NK-92 treated with Interleukin-12 subunit alpha and Interleukin-12 subunit beta, amount 100 ng/mL, for 24 hours (cell line): Measurements from ENCODE around the gene ATP11A.

Experiments used
- DNase-seq: peaks from one replicate; lab custom pipeline; 2025; lab: John Stamatoyannopoulos, UW

Gene ATP11A

DNA sequence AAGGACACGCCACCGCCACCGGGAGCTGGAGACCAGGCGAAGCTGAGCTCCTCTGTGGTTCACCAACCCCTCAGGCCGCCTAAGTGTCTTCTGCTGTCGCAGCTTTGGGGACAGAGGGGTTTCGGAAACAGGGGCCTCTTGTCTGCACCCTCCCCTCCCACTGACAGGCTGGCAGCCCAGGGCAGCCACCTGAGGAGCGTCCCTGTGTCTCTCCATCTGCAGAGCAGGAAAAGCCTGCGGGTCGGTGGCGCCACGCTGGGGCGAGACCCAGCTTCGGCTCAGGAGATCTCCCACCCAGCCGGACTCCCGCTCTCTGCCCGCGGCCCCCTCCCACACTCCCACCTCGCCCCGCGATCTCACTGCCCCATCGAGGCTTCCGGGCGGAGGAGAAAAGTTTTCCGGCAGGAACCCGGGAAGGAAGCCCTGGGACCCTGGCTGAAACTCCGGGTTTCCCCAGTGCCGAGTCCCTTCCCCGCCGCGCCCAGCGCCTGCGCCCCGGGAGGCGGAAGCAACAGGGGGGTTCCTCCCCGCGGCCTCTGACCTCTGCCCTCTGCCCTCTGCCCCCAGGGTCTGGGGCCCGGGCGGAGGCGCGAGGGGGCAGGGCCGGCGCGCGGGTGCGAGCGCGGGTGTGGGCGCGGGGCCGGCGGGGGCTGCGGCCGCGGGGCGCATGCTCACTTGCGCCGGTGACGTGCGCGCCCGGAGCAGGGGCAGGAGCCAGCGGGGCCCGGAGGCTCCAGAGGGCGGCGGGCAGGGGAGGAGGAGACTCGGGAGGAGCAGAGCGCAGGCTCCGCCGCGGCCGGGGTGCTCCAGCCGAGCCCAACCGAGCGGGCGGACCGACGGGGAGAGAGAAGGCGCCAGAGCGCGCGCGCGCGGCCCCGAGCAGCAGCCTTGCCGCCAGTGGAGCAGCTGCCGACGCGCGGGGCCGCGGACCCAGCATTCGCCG, at the start of gene ATP11A:
TSS of gene ATP11A (plus strand) at position 736 of the 943 bp plus-strand sequence. CDS start 379 bp downstream, outside the sequence.
- peak; percentile 95 for DNase-seq

DNA sequence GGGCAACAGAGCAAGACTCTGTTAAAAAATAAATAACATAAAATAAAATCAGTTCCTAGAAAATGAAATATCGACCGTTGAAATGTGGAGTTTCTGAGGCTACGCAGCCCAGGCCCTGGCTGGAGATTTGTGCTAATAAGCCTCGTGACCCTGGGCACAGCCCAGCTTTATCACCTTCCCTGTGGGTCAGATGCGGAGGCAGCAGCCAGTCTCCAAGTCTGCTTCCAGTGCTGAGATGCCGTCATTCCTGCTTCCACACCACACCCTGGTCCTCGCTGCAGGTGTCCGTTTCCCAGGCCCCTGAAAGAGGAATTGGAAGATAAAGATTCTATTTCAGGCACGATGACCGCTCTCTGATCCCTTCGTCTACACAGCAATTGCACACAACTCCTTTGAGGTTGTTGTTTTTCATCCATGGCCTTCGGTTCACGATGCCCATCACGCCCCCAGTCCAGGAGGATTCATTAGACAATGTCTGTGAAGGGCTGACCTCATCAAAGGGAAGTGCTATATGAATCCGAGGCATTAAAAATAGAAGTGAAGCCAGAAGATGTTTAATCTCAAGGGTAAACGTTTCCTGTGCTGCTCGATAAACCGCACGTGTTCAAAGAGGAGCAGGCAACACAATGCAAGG, 48.3 kb upstream of the ATP11A start:
- DNase-seq = no peak

- no peak for DNase-seq
Measured at GRCh38 chr13:112642090-112642460, 47.8 kb upstream of the ATP11A start.

DNA sequence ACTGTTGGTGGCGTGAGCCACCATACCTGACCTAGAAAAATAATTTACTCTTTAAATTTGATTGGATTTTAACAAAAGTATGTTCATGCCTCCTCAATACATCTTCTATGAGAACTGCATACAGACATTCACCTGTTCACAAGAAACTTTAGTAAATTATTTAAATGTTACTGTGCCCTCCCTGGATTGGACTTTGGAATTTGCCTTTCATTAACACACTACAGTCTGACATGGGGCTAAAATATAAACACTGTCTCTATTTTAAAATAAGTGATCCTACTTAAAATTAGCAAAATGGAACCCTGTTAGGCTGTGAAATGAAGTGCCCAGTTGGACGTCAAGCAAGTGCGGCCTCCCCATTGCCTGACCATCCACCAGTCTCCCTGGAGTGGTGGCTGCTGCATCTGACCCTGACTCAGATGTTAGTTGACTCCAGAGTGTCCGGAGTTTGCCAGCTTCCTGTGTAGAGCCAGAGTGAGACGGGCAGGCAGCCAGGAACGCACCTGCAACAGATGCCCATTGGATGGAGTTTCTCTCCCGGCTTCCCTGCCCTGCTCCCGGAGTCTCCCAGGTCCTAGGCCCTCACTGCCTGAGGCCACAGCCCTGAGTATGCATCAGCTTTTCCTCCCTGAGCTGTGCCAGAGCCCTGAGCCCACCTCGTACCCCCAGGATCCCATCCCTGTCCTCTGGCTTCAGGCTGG, 45.9 kb upstream of the ATP11A start:
- DNase-seq = no peak

DNA sequence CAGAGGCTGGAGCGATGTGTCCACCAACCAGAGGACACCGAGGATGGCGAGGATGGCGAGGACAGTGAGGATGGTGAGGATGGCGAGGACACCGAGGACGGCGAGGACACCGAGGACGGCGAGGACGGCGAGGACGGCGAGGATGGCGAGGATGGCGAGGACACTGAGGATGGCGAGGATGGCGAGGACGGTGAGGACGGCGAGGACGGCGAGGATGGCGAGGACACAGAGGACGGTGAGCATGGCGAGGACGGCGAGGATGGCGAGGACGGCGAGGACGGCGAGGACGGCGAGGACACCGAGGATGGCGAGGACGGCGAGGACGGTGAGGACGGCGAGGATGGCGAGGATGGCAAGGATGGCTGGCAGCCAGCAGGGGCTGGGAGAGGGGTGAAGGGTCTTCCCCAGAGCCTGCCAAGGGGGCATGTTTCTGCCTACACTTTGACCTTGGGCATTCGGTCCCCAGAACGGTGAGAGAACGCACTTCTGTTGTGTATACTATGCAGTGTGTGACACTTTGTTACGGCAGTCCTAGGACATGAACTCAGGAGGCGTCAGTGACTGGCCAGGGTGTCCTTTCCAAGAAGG, 44.4 kb upstream of the ATP11A start:
- no peak for DNase-seq

- no peak for DNase-seq
Measured at GRCh38 chr13:112647256-112647655, 42.6 kb upstream of the ATP11A start.

DNA sequence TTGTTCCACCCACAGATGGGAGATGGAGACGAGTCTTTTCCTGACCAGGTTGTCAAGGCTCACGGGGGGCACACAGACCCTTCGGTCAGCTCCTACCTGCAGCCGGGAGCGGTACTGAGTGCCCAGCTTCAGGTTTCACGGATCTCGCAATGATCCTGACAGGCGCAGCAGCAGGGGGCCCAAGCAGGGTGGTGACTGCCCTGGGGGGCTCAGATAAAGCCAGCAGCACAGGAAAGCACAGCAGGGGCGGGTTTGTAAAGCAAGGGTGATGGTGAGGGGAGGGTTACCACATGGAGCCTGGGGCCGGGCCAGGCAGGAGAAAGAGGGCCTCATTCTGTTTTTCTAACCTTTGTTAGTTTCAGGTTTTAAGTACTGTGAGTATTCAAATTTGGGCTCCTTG, 41.7 kb upstream of the ATP11A start:
- no peak for DNase-seq

- no peak for DNase-seq
Measured at GRCh38 chr13:112648966-112649690, 40.7 kb upstream of the ATP11A start.

DNA sequence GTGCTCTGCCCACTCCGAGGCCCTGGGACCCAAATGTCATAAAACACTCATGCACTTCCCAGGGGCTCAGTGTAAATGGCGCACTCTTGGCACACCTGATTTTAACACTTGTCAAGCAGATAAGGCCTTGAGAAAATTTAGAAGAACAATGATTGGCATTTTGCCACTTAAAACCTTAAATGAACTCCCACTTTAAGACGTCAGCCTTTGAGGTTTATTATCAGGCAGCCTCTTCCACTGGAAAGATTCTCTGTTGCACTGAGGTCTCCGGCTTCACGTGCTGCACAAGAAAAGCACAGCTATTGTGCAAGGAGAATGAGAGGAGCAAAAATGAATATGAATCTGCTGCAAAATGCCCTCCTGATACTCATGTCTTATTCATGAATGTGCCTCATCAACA, 38.5 kb upstream of the ATP11A start:
- no peak for DNase-seq

GRCh38 chr13:112651750-112652511, 37.9 kb upstream of the ATP11A start:
- DNase-seq = no peak

GRCh38 chr13:112652512-112653070, 37.2 kb upstream of the ATP11A start:
- DNase-seq = no peak

DNA sequence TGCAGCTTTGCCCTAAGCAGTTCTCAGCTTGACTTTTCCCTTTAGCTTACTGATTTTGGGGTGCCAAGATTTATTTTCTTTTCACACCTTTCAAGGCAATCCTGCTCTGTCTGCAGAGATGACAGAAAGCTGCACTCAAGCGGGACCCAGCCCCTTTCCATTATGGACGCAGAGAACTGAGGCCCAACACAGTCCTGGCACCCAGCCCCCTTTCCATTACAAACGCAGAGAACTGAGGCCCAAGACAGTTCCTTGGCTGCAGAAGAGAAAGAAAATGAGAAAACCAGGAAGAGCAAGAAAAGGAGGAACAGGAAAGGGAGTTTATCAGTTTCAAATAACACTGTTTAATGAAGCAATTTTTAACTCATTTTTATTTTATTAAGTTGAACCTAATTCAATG, 36.8 kb upstream of the ATP11A start:
- no peak for DNase-seq

- no peak for DNase-seq
Measured at GRCh38 chr13:112655913-112656312, 33.9 kb upstream of the ATP11A start.

- no peak for DNase-seq
Measured at GRCh38 chr13:112657850-112658445, 31.9 kb upstream of the ATP11A start.

DNA sequence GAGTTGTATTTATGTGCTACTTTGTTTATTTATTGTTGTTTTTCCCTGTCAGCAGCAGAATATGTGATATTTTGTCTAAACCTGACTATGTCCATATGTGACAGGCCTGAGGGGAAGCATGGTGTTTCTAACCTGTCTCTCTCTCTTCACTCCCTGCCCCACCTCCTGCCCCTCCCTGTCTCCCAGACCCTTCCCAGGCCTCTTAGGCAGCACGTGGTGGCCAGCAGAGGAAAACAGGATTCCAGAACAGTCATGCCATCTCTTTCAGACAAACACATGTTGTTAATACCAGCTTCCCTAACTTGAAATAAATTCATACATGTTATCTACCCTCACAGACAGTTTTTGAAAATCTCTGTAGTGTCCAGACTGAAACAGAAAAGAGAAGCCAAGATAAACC, 31.0 kb upstream of the ATP11A start:
- DNase-seq = no peak

DNA sequence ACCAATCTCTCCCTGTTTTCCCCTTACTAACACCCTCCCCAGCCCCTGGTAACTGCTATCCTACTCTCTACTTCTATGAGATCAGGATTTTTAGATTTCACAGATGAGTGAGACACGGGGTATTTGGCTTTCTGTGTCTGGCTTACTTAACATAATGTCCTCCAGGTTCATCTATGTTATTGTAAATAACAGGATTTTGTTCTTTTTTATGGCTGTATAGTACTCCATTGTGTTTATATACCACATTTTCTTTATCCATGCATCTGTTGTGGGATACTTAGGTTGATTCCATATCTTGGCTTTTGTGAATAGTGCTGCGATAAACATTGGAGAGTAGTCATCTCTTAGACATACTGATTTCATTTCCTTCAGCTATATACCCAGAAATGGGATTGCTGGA, 28.5 kb upstream of the ATP11A start:
- no peak for DNase-seq

DNA sequence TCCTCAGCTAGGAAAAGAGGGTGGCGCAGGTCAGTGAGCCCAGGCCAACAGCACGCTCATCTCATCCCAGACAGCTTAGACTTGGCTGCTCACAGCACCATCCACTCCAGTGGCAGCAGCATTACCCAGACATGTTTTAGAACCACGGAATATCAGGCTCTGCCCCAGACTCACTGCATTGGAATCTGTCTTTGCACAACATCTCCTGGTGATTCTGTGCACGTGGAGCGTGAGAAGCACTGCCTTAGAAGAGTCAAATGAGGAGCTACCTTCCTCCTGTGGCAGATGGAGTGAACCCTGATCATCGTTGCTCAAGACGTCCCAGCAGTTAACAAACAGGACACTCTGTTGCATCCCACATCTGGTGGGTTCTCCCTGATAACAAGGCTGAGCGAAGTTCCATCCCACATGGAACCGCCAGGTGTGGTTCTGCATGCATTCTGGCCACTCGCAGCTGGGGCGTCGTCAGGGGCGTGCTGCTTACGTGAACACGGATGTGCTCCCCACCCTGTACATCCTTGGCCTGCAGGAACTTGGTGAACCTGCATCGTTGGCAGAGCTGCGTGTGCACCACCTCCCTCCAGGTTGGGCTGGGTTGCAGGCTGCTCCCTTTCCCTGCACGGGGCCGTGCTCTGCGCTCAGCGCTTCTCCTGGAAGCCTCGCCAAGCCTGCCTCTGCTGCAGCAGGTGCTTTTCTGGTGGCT, 25.2 kb upstream of the ATP11A start:
- DNase-seq = no peak

- DNase-seq = no peak
Measured at GRCh38 chr13:112668924-112669323, 20.9 kb upstream of the ATP11A start.

DNA sequence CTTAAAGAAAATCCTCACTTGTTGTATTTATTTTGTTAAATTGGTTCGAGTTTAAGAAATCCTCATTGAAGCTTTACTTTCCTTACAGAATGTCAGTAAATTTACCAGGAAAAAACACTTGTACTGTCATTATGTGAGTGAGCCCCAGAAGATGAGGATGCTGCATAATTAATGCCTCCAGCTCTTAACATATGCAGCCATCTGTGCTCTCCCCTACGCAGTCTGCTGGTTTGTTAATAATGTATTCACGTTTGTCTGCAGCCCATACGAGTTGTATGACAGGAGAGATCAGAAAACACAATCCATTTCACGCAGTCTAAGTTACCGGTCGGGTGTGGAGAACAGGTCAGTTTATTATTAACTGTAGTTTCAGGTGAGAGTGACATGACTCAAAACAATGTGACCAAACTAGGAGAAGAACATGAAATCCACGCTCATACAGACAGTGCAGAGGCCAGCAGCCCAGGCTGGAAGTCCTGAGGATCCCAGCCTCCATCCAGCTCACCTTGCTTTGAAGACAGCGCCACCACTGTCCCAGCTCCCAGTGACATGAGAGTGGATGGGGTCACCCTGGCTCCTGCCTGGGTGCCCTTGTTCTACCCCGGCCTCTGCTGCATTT, 19.8 kb upstream of the ATP11A start:
- DNase-seq = no peak
